Caki2 (cell line): ENCODE results near the gene PCBP2. TPM values are rescaled to one million over a fixed set of nuclear protein-coding genes. Genes with fewer than 3 reads are reported as not detected.
"Not testable (repeated sequence)": the region's sequence is repeated elsewhere in the genome, so short reads cannot be mapped to it uniquely, and the experiment has no call there.

Source experiments
- DNase-seq: peaks from one replicate; pipeline ENCODE4 v3.0.0-alpha.2; 2015; ENCODE audit warnings: low read depth
- in situ Hi-C: cut with HindIII; loops from 2 replicates; pipeline ENCODE4 v1.10.0; 2016; ENCODE audit warnings: low sequenced_read_pairs, low pct_unique_long_range_greater_than_20kb, mixed read lengths
- total RNA-seq: library from RNA; depleted of rRNA; stranded (reverse); fragments of >200 nt; shearing (Covaris generic); gene quantifications from 2 replicates; pipeline ENCODE4 v1.2.3, GENCODE V29; 2014; ENCODE audit warnings: low replicate concordance

PCBP2 gene
- total RNA-seq, 1 experiment from 2014 or later: 201 TPM

DNA sequence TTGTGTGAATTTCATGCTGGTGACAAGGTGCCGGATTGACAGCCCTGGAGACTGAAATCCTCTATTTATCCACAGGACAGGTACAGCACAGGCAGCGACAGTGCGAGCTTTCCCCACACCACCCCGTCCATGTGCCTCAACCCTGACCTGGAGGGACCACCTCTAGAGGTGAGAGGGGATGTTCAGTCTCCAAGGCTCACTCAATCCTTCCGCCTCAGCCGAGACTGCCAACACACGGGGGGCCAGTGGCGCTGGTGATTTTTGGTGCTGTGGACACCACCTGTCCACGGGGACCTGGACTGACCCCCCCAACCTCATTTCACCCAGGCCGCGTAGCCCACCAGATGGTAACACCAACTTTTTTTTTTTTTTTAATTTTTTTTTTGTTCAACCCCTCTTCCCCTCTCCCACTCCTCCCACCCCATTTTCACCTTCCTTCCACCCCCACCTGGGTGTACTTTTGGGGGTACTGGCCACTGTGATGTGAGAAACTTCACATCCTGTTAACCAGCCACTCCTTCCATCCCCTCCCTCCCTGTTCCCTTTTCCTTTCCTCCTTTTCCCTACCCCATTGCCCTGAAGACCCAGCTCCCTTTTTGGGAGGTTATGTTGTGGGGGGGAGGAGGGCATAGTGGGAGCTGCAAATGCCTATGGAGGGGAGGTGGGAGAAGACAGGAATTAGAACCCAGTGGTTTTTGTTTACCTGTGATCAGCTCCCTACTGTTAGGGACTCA is 12.9 kb downstream of the PCBP2 start:
- in situ Hi-C loops: no loop called here

DNA sequence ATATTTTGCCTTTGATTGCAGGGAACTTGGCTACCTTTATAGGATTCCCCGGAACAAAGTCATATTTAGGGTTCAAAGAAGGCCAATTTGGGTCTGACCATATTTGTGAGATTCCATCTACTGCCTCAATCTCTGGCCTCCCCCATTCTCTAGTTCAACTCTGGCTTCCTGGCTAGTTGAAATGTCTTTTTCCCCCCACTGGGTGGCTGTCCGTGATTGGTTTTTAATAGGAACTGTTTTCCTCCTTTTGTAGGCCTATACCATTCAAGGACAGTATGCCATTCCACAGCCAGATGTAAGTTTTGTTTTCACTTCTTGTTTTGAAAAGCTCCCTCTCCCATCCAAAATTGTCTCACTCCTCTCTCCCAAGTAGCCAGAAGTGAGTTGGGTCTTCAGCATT is 13.8 kb downstream of the PCBP2 start:
- in situ Hi-C loops: no loop called here
- DNase-seq: no peak

More for the DNA sequence above, 12.9 kb downstream of the PCBP2 start:
- no peak for DNase-seq

DNA sequence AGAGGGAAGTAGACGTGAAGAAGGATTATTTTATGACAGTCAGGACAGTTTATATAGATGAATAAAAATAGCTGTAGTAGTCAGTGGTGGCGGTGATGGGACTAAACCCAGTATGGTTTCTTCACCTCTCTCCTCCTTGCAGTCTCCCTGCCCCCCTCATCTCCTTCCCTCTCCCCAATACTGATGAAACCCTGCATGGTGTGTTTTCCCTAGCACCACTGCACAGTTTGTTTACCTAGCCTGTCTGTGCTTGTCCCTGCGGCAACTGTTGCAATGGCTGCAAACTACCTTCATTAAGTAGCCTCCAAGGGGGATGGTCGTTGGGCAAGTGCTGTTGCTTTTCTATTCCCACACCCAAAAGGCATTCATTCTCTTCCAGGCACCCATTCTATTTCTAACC is 14.7 kb downstream of the PCBP2 start:
- in situ Hi-C loops: no loop called here

DNA sequence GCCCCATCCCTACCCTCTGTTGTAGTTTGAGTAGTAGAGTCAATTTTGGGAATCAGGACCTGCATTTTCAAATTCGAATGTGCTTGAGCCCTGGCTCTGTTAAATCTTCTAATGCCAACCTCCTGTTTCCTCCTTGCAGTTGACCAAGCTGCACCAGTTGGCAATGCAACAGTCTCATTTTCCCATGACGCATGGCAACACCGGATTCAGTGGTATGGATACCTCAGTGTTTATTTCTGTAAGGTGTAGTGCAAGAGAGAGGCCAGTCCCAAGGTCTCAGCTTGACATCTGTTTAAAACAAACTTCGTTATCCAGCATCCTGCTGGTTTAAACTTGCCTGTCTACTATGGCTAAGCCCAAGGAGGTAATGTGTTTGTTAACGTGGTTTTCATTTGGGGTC is 15.2 kb downstream of the PCBP2 start:
- no peak for DNase-seq
- in situ Hi-C loops: no loop called here

More for the DNA sequence above, 14.7 kb downstream of the PCBP2 start:
- no peak for DNase-seq

DNA sequence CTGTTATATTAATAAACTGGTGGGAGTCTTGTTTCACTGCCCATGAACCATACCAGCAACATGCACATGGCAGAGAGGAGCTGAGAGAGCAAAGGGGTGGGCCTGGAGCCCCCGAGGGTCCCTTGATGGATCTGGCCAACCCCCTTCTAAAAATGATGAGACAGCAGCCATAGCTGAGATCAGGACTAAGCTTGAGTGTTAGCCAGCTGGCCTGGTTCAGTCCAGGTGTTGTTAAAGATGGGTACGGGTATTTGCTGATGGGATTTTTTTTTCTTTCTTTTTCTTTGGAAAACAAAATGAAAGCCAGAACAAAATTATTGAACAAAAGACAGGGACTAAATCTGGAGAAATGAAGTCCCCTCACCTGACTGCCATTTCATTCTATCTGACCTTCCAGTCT is 16.0 kb downstream of the PCBP2 start:
- no peak for DNase-seq
- in situ Hi-C loops: no loop called here

DNA sequence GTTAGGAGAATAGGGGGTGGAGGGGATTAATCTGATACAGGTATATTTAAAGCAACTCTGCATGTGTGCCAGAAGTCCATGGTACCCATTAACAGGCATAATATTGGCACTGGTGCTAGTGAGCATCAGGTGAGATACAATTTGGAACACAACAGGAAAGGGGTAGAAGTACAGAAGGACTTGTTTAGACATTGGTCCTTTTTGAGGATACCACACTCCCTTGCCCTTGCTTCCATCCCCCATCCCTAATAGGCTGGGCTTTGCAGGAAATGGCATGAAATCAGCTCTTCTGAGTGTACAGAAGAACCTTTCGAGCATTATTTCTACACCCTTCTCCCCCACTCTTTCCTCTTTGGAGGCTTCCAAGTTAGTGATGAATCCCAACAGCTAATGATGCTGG is 16.4 kb downstream of the PCBP2 start:
- in situ Hi-C loops: no loop called here
- DNase-seq: no peak

DNA sequence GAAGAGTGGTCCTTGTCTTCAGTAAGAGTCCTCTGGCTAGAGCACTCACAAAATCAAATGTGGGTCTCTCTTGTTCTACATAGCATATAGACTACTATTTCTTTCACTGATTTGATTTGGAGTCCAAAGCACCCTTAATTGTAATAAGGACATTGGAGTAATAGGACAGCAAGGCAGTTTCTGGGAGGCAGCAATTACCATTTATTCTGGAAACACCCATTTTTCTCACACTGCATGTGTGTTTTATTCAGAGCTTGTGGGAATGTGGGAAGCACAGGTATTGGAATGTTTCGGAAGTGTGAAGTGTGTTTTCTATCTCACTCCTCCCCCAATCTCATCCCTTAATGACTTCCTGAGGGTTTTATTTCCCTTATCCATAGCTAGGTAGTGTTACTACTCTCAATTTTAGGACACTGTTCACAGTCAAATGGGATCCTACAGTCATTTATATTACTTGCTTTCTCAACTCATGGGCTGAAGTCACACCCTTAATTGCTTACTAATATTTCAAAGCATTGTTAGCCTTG is 20.2 kb downstream of the PCBP2 start:
- in situ Hi-C loops: no loop called here
- DNase-seq: no peak

DNA sequence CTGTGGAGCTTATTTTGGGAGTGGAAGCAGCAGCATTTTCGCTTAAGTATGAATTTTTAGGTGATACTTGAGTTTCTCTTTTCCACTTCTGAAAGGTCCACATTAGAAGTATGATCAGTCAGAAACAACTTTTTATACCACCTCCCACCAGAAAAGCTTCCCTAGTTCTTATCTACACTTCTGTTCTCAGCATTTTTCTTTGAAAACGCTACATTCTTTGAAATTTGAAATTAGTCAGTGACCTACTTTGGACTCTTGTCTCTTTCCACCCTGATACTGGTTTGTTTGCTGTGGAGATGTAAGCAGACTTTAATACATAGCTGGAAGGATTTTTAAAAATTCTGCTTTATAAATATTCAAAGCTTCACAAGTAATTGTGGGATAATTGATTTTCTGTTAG is 22.2 kb downstream of the PCBP2 start:
- in situ Hi-C loops: no loop called here
- DNase-seq: no peak

DNA sequence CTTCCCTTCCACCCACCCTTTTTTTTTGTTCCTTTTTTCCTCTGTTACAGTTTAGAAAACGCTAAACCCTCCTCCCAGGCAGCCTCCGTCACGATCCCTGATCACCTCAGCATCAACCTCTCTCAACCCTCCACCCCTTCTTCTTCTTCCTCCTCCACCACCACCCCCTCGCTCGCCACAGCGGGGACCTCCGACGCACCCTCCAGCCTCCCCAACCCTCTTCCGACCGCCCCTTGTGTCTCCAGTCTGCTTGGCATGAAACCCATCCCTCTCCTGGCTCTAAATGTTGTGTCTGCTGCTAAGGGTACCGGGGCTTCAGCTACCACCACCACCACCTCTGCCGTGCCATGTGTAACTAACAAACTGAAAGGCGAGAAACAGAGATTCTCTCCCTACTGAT is 22.9 kb downstream of the PCBP2 start:
- in situ Hi-C loops: no loop called here
- DNase-seq: no peak

DNA sequence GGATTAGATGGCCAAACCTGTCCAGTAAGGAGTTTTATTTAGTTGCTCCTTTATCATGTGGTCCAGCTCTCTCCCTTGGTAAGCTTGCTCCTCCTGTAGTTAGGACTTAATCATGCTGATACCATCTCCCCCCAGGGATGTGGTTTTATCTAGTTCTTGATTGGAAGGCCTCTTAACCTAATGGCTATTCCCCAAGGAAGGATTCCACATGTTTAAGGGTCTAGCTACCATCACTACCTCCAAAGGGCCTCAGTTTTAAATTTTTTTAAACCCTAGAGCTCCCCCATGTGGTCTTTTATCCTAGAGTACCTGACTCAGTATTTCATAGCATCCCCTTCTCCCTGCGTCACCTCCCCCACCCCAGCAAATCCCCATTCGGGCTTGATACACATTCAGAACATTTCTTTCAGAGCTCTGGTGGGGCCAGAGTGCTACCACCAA is 24.9 kb downstream of the PCBP2 start:
- DNase-seq: peak; percentile 47

DNA sequence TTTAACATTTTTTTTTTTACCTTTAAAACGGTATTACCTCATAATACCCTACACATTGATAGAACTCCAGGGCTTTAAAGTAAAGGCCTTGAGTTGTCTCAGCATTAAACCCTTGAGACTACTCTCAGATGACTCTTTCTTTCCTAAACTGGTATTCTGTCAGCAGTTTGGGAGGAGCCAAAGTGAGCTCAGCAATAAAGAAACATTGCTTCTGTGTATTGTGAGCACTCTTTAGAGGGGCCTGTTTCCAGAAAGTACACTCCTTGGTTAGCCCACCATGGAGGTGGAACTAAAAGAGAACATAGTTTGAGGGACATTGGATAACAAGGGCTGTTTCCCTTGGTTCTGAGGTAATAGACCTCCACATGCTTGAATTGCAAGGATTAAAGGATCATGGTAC is 27.0 kb downstream of the PCBP2 start:
- in situ Hi-C loops: no loop called here

More for the DNA sequence above, 24.9 kb downstream of the PCBP2 start:
- in situ Hi-C loops: no loop called here

DNA sequence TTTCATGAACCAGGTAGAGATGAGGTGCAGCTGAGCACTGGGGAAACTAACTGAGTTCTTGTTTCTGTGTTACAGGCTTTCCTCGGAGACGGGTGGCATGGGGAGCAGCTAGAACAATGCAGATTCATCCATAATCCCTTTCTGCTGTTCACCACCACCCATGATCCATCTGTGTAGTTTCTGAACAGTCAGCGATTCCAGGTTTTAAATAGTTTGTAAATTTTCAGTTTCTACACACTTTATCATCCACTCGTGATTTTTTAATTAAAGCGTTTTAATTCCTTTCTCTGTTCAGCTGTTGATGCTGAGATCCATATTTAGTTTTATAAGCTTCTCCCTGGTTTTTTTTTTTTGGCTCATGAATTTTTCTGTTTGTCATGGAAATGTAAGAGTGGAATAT is 27.4 kb downstream of the PCBP2 start:
- in situ Hi-C loops: no loop called here

More for the DNA sequence above, 27.0 kb downstream of the PCBP2 start:
- DNase-seq: no peak

DNA sequence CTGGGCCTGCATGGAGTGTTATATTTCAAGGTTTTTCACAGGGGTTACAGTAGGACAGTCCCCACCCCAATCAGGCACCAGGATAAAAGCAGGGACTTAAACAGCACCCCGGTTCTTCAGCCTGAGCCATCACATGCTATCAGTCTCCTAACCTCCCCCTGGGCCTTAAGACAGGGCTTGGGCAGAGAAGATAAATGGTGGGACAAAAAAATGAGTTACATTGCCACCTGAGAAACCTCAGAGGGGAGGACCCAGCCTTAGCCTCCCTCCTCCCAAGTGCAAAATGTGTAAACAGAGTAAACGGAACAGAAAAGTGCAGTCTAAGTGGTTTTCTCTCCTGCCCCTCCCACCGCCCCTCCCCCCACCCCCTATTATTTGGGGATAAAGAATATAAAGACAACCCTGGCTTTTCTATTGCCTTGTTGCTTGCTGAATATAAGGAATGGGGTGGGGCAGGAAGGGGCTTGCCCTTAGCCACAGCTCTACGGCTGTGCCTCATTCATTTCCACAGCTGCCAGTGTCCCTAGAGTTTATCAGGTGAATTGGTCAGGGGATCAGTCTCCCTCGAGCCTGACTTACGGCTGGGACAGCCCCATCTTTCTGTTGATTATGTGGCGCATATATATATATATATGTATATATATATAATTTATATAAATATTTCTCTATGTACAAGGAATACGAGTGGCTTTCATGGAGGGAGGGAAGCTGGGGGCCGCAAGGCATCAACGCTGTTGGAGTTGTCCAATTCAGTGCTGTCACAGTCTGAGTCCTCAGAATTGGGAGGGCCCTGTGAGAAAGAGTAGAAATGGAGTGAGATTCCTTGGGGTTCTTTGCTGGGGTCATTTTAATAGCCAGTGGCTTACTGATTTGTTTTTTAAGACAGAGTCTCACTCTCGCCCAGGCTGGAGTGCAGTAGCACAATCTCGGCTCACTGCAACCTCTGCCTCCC is 28.9 kb downstream of the PCBP2 start:
- in situ Hi-C loops: no loop called here
- no peak for DNase-seq

More for the DNA sequence above, 27.4 kb downstream of the PCBP2 start:
- no peak for DNase-seq

DNA sequence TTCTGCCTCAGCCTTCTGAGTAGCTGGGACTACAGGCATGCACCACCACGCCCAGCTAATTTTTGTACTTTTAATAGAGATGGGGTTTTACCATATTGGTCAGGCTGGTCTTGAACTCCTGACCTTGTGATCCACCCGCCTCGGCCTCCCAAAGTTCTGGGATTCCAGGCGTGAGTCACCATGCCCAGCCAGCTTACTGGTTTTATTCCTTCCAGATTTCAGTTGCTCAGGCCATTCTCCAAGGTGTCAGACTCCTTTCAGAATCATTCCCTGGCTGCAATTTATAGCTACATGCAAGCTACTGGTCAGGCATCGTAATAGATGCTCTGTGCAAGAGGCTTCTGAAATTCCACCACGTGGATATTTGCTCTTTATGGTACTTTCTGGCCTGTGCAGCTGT is 29.6 kb downstream of the PCBP2 start:
- DNase-seq, in situ Hi-C loops: not testable (repeated sequence)

DNA sequence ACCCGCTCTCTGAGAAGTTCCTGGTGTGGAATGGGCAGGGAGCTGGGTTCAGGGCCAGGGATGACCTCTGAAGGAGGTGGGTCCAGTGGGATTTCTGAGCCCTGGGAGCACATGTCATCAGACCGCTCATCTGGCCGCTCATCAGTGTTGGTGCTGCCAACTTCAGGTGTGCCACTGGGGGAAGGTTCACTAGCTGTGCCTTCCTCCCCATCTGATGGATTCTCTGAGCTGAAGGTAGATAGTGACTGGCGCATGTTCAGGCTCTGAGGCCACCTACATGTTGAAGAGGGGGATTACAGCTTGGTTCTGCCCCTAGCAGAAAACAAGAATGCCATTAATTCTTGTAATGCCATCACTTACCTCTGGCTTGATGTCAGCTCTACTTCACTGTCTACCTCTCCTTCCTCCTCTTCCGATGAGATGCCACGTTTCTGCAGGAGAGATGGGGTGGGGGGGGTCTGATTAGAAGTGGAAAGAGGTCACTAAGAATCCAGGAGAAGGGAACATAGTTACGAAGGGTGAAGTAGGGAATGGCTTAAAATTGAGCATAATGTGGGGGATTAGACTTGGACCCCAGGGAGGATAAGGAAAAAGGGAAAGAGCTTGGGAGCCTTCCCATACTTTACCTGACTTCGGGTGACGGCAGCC is 30.2 kb downstream of the PCBP2 start:
- in situ Hi-C loops: no loop called here
- DNase-seq: peak; percentile 53

DNA sequence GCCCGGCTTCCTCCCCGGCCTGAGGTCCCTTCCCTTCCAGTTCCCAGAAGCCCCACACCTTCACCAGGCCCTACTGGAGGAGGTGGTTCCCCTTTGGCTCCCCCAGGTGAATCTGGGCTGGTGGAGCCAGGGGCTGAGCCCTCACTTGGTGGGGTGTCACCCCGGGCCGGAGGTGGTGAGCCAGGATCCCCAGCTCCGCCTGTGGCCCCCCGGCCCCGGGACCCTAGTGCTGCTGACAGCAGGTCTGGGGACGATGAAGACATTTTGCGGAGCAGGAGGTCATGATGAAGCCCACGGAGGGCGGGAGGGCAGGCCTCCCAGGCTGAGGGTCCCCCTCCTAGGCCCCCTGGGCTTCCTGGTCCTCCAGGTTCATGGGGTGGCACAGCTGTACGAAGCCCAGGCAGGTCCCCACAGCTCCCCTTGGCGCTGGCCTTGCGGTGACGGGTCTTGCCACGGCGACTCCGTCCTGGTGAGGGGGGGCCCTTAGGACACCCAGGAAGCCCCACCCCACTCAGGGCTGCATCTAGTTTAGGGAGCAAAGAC is 30.8 kb downstream of the PCBP2 start:
- no peak for DNase-seq
- in situ Hi-C loops: no loop called here

DNA sequence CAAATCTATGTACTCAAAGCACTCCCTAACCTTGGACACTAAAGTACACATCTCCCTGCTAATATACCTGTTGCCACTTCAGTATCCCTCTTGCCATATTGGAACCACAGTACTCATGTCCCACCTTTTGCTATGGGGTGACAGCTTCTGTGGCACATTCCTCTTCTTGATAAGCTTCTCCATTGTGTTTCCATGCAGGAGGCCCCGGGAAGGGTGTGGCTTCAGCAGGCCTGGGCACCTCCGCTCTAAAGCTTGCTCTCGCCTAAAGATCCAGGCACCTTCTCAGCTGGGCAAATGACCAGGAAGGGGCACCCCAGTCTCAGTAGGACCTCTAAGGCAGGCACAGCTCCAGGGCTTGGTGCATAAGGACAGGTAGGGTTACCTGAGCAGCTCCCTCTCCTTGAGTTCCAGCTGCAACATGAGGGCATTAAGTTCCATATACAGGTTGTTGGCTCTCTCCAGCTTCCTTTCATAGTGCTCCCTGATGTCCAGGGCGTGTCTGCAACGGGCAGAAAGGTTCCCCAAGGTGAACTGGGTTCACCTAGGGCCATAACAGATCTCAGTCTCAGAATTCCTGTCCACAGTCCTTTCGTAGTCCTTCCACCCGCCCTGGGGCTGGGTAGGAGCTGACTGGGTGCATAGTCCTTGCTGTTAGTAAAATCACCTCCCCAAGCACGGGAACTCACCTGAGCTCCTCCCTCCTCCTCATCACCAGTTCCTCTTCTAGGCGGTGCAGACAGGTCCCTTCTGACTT is 31.5 kb downstream of the PCBP2 start:
- DNase-seq: no peak
- in situ Hi-C loops: no loop called here

DNA sequence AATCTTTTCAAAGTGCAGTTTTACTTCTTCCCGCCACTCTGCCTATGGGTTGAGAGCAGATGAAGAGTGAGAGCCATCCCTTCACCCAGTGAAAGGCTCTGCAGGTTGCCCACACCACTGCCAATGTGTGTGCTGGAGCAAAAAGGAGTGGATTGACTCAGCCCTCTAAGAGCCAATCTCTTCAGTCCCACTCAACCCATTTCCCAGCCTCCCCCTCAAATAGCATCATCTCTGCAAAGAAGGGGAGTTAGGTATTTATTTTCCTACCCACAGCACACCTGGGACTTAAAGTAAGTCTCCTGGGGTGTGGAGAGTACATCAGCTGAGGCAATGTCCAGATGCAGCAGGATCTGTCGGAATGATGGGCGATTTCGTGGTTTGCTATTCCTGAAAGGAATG is 32.1 kb downstream of the PCBP2 start:
- in situ Hi-C loops: no loop called here
- no peak for DNase-seq
